GM13976 (cell line): ENCODE measurements around the gene HDLBP.

ENCODE experiments used
- DNase-seq: peaks from one replicate; pipeline ENCODE4 v3.0.0; 2012; ENCODE audit warnings: low spot score
- in situ Hi-C: fragments of 300-500 bp; cut with MboI; formaldehyde crosslinking; loops from one replicate; pipeline ENCODE4 v1.12.0; 2022; ENCODE audit warnings: low sequenced_read_pairs, mixed read lengths, inconsistent platforms; ENCODE audit not compliant: unreplicated experiment
- TF ChIP-seq, protein P1 (sequence below): IDR thresholded peaks from 2 replicates; pipeline ENCODE4 v1.5.1; 2012; ENCODE audit warnings: borderline replicate concordance, mild to moderate bottlenecking; ENCODE audit not compliant: insufficient read depth; ENCODE audit errors: extremely low read depth, missing control alignments, control extremely low read depth

The HDLBP gene

DNA sequence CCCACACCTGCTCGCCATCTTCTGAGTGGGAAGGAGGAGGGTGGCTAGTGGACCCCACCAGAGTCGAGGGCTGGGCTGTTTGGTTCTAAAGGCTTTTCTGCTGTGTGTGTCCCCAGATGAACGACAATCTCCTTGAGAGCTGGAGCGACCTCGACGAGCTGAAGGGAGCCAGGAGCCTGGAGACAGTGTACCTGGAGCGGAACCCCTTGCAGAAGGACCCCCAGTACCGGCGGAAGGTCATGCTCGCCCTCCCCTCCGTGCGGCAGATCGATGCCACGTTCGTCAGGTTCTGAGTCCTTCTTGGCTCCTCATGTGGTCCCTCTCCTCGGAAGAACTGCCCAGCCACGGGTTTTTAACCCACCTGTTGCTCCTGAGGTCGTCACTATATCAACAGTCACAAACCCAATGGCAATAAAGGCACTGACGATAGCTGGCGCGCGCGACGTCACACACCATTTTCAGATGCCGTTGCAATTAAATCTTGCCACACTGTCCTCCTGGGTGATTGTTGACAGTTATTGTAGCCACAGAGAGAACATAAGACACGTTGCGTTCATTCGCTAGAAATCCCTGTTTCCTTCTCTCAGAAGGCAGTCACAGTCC is 132.8 kb downstream of the HDLBP start:
- DNase-seq: no peak
- in situ Hi-C loops: no loop called here
- TF ChIP-seq, protein P1, sequence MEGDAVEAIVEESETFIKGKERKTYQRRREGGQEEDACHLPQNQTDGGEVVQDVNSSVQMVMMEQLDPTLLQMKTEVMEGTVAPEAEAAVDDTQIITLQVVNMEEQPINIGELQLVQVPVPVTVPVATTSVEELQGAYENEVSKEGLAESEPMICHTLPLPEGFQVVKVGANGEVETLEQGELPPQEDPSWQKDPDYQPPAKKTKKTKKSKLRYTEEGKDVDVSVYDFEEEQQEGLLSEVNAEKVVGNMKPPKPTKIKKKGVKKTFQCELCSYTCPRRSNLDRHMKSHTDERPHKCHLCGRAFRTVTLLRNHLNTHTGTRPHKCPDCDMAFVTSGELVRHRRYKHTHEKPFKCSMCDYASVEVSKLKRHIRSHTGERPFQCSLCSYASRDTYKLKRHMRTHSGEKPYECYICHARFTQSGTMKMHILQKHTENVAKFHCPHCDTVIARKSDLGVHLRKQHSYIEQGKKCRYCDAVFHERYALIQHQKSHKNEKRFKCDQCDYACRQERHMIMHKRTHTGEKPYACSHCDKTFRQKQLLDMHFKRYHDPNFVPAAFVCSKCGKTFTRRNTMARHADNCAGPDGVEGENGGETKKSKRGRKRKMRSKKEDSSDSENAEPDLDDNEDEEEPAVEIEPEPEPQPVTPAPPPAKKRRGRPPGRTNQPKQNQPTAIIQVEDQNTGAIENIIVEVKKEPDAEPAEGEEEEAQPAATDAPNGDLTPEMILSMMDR: no peak

DNA sequence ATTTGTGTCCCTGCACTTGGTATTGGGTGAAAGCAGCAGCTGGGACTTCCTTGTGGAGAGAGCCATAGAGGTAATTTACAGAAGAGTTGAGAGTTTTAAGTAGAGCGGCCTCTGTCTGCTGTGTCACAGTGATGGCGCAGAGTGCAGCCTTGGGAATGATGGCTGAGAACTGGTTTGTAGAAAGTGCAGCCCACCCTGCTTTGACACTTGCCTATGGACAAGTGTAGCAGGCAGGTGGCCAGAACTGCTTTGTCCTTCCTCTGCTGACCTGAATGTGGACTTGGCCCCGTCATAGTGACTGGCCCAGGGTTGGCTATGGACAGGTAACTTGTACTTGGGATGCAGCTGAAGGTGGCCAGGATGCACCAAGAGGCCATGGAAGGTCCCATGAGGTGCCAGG is 133.3 kb downstream of the HDLBP start:
- TF ChIP-seq, protein P1: no peak
- in situ Hi-C loops: no loop called here
- DNase-seq: no peak

DNA sequence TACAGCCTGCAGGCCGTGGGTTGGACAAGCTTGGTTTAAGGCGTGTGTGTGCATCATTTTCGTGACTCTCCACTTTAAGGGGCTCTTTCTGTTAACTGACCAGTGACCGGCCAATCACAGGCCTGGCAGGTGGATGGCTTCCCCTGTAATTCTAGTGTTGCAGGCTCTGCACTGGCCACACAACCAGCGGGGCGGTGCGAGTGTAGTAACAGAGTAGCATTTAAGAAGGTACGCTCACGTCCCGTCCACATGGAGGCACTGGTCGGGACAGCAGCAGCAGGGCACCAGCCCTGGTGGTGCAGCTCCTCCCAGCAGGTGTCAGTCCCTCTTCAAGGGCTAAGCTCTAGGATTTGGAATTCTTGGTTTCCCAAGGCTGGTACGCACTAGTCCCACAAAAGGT is 135.0 kb downstream of the HDLBP start:
- in situ Hi-C loops: no loop called here
- TF ChIP-seq, protein P1: no peak
- no peak for DNase-seq

DNA sequence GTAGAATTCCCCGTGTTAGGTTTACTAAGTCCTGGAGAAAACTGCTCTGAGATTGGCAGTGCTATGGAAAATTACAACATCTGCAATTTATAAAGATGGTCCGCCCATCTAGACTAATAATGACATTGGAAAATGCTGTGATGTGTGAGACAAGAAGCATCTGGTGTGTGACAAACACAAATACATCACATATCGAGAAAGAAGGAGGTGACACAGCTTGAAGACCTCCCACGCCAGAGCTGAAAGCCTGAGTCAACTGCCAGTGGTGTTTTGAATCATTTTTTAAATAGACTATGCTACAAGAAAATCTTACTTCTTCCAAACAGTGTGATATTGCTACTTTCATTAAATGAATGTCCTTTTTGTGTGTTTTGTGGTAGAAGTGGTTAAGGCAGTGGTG is 135.6 kb downstream of the HDLBP start:
- in situ Hi-C loops: no loop called here
- TF ChIP-seq, protein P1: no peak
- DNase-seq: peak; percentile 75

DNA sequence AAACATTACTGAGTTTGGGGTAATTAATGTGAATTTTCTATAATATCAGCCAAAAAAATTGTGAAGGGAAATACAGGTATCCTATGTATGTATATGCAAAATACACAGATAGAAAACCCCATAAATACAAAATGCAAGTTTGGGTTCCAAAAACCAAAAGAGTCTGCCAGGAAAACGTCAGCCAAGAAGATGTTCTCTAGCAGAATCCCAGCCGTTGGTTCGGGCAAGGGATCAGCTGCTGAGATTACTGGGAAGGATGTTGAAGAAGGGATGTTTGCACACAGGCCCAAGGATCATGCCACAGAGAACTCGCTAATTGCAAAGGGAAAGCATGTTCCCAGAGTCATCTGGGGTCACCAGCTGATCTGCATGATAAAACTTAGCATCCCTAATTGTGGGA is 136.5 kb downstream of the HDLBP start:
- TF ChIP-seq, protein P1: no peak
- in situ Hi-C loops: no loop called here
- DNase-seq: no peak

DNA sequence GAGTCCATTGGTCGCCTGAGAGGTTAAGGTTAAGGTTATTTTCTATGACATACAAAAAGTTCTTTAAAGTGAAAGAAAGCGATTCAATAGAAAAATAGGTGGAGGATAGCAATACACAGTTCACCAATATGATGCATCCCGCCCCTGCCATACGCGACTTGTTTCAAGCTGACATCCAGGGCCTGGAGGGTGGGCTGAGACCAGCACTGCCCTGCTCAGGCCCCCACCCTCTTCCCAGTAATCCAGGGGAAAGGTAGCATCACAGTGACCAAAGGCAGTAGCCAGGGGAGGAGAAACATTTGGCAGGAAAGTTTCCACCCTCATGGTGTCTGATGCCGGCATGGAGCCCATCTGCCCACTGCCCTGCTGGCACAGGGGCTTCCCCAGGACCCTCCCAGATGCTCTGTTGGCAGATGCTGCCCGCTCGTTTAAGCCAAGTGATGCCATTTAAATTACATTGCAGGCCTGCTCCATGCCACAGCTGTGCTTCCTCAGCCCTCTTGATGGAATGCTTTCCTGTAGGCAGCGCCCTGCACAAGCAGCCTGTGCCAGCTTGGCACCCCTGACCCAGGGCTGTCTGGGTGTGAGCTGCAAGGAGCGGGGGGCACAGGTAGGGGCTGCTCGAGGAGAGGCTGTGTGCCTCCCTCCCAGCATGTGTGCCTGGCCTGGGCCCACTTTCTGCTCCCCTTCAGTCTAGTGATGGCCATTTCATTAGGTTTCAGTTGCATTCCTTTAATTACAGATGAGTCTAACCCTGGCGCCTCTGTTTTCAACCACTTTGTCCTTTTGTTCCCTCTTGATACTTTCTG is 137.7 kb downstream of the HDLBP start:
- TF ChIP-seq, protein P1: no peak
- in situ Hi-C loops: no loop called here
- DNase-seq: no peak
